GM12878 (cell line): ENCODE measurements around the gene TMEM86B. TPM values are rescaled to one million over a fixed set of nuclear protein-coding genes. Genes with fewer than 3 reads are reported as not detected.

Experiments
- ATAC-seq: fragments of 200-7000 bp; cut with Tn5 transposase; 3 replicates; pipeline ENCODE4 v1.9.1; 2020; ENCODE audit warnings: mild to moderate bottlenecking, moderate library complexity
- BruUV-seq: library from RNA; stranded (reverse); fragments of 400-500 nt; replicated peaks from 2 replicates; lab custom pipeline; 2021; lab: Mats Ljungman, UMichigan
- CTCF ChIA-PET: fragments of 300-600 bp; sonication (Branson Sonifier 250); formaldehyde crosslinking; extraction: SDS; loops from one replicate; lab custom pipeline; 2021; ENCODE audit warnings: inconsistent platforms; lab: Yijun Ruan, JAX
- POLR2A ChIA-PET: fragments of 350-600 bp; formaldehyde crosslinking; extraction: SDS; loops from one replicate; lab custom pipeline; 2021; ENCODE audit warnings: inconsistent platforms; lab: Charles Lee
- RAD21 ChIA-PET: fragments of 300-600 bp; sonication (Branson Sonifier 250); formaldehyde crosslinking; loops from one replicate; lab custom pipeline; 2023; ENCODE audit warnings: antibody characterized with exemption; ENCODE audit not compliant: unreplicated experiment; lab: Charles Lee
- SMC1A ChIA-PET: fragments of 300-600 bp; sonication (Branson Sonifier 250); formaldehyde crosslinking; loops from one replicate; lab custom pipeline; 2023; ENCODE audit not compliant: unreplicated experiment, uncharacterized antibody; lab: Charles Lee
- DNase-seq: peaks from one replicate; pipeline ENCODE4 v3.0.0-alpha.2; 2011; ENCODE audit warnings: low read depth, low spot score
- FAIRE-seq: peaks from 3 replicates; lab custom pipeline; 2011; peaks lifted over from hg19 to GRCh38; lab: Jason Lieb, UNC
- H2AFZ ChIP-seq: 2 replicates; pipeline ENCODE4 v1.6.0; 2011; ENCODE audit warnings: low read depth, low read length, control low read depth; ENCODE audit not compliant: control insufficient read depth
- H3K27ac ChIP-seq: 2 replicates; pipeline ENCODE4 v1.5.1; 2011; ENCODE audit warnings: control low read depth; ENCODE audit not compliant: control insufficient read depth, insufficient read depth
- H3K27me3 ChIP-seq, 2 experiments: replicated peaks in 1 of 2; 2 replicates each; pipeline versions ENCODE4 v1.6.0 to v1.6.1; 2011; ENCODE audit warnings: low read length in 1 of 2; ENCODE audit not compliant: control insufficient read depth in 2 of 2, insufficient read depth in 2 of 2
- H3K36me3 ChIP-seq, 2 experiments: 2 replicates each; pipeline ENCODE4 v1.5.1; 2011; ENCODE audit warnings: low read length in 1 of 2; ENCODE audit not compliant: control insufficient read depth in 2 of 2, insufficient read depth in 2 of 2
- H3K4me1 ChIP-seq: 2 replicates; pipeline ENCODE4 v1.6.1; 2011; ENCODE audit warnings: mild to moderate bottlenecking, low read length, moderate library complexity, mixed read lengths; ENCODE audit not compliant: control insufficient read depth, insufficient read depth
- H3K4me2 ChIP-seq: 2 replicates; pipeline ENCODE4 v1.6.0; 2011; ENCODE audit warnings: control low read depth; ENCODE audit not compliant: control insufficient read depth, insufficient read depth
- H3K4me3 ChIP-seq: fragments of 200-600 bp; sonication (generic); 2 replicates; pipeline ENCODE4 v1.5.1; 2016
- H3K79me2 ChIP-seq: 2 replicates; pipeline ENCODE4 v1.6.0; 2011; ENCODE audit warnings: low read length; ENCODE audit not compliant: control insufficient read depth, insufficient read depth
- H3K9ac ChIP-seq: 2 replicates; pipeline ENCODE4 v1.8.0; 2011; ENCODE audit warnings: low read length, control low read depth, mixed read lengths; ENCODE audit not compliant: control insufficient read depth, insufficient read depth
- H3K9me3 ChIP-seq: replicated peaks from 3 replicates; pipeline ENCODE4 v1.5.1; 2011; ENCODE audit warnings: mild to moderate bottlenecking, low read length; ENCODE audit not compliant: control insufficient read depth, insufficient read depth
- H4K20me1 ChIP-seq: 2 replicates; pipeline ENCODE4 v1.6.0; 2011; ENCODE audit not compliant: control insufficient read depth, insufficient read depth
- CREM ChIP-seq: IDR thresholded peaks from 2 replicates; pipeline ENCODE4 v1.6.1; 2014; ENCODE audit warnings: antibody characterized with exemption, low read depth
- E4F1 ChIP-seq: fragments of 450-650 bp; IDR thresholded peaks from 2 replicates; pipeline ENCODE4 v1.6.1; 2018; ENCODE audit warnings: borderline replicate concordance, mild to moderate bottlenecking; ENCODE audit not compliant: partially characterized antibody
- EGR1 ChIP-seq, 2 experiments: IDR thresholded peaks; 1 replicate in 1 of 2; 2 replicates in 1 of 2; pipeline ENCODE4 v1.6.1; 2011 to 2012; ENCODE audit warnings: low read depth in 2 of 2, low read length in 2 of 2, borderline replicate concordance in 1 of 2, mild to moderate bottlenecking in 1 of 2, moderate library complexity in 1 of 2
- EP300 ChIP-seq, 2 experiments: fragments of 150-350 bp in 1 of 2; IDR thresholded peaks; 2 replicates each; pipeline ENCODE4 v1.6.1; 2011 to 2012; ENCODE audit warnings: low read depth in 2 of 2, low read length in 2 of 2, borderline replicate concordance in 1 of 2, improper control_type of control experiment in 1 of 2, inconsistent platforms in 1 of 2; ENCODE audit not compliant: control insufficient read depth in 1 of 2
- MAX ChIP-seq: IDR thresholded peaks from 2 replicates; pipeline ENCODE4 v1.6.1; 2012; ENCODE audit warnings: low read depth, low read length, improper control_type of control experiment
- NBN ChIP-seq: fragments of 450-650 bp; IDR thresholded peaks from 2 replicates; pipeline ENCODE4 v1.6.1; 2016
- NFYA ChIP-seq: IDR thresholded peaks from 2 replicates; pipeline ENCODE4 v1.6.1; 2011; ENCODE audit warnings: low read depth, mild to moderate bottlenecking, low read length, improper control_type of control experiment, borderline replicate concordance
- SMARCA5 ChIP-seq: fragments of 450-650 bp; IDR thresholded peaks from 2 replicates; pipeline ENCODE4 v1.6.1; 2017; ENCODE audit warnings: mild to moderate bottlenecking
- TAF1 ChIP-seq: IDR thresholded peaks from 2 replicates; pipeline ENCODE4 v1.6.1; 2011; ENCODE audit warnings: mild to moderate bottlenecking, low read depth, low read length, borderline replicate concordance
- YY1 ChIP-seq: IDR thresholded peaks from 2 replicates; pipeline ENCODE4 v1.6.1; 2011; ENCODE audit warnings: low read depth, mild to moderate bottlenecking, low read length
- ZBTB4 ChIP-seq: fragments of 450-650 bp; formaldehyde crosslinking; IDR thresholded peaks from 2 replicates; pipeline ENCODE4 v1.4.0; 2022; ENCODE audit warnings: mild to moderate bottlenecking, moderate library complexity
- ZNF217 ChIP-seq: fragments of 450-650 bp; IDR thresholded peaks from 2 replicates; pipeline ENCODE4 v1.6.1; 2017; ENCODE audit warnings: antibody characterized with exemption, mild to moderate bottlenecking
- ZNF592 ChIP-seq: fragments of 450-650 bp; IDR thresholded peaks from 2 replicates; pipeline ENCODE4 v1.6.1; 2017; ENCODE audit warnings: mild to moderate bottlenecking, moderate library complexity
- ZSCAN29 ChIP-seq: fragments of 450-650 bp; IDR thresholded peaks from 2 replicates; pipeline ENCODE4 v1.6.1; 2017; ENCODE audit warnings: mild to moderate bottlenecking, moderate library complexity
- WGBS: methylation state at CpG from one replicate; pipeline ENCODE4 v1.1.6; 2016; ENCODE audit warnings: low lambda C conversion rate; ENCODE audit not compliant: insufficient replicate concordance, insufficient coverage; ENCODE audit errors: missing lambda C conversion rate; 5-methylcytosine and 5-hydroxymethylcytosine counted together
- in situ Hi-C: fragments of 300-500 bp; cut with MboI; formaldehyde crosslinking; loops from 9 replicates; pipeline ENCODE4 v1.14.3; 2018; ENCODE audit warnings: mixed read lengths
- intact Hi-C: fragments of 100-400 bp; cut with micrococcal nuclease; formaldehyde crosslinking; loops from one replicate; pipeline ENCODE4 v1.14.2; 2022; ENCODE audit not compliant: unreplicated experiment
- polyA plus RNA-seq, 11 experiments: library from polyadenylated mRNA; depleted of rRNA in 4 of 11; unstranded in 6 of 11; stranded (reverse) in 5 of 11; fragments of >200 nt; fragmentation: Nextera tagmentation in 4 of 11; fragmentation: Illumina TruSeq in 1 of 11; extraction: Ambion mirVana in 4 of 11; extraction: Trizol in 1 of 11; gene quantifications; 1 replicate in 1 of 11; 2 replicates in 10 of 11; pipeline versions ENCODE4 v1.2.1 to v1.2.3, GENCODE V29; 2011 to 2016; ENCODE audit warnings: inconsistent platforms in 2 of 11, missing spikeins in 2 of 11, low read depth in 1 of 11
- total RNA-seq, 4 experiments: library from RNA; depleted of rRNA in 3 of 4; stranded (reverse); fragments of >200 nt in 3 of 4; fragmentation: Illumina TruSeq in 1 of 4; extraction: Trizol in 1 of 4; gene quantifications; 2 replicates each; pipeline versions ENCODE4 v1.2.1 to v1.2.3, GENCODE V29; 2013 to 2021

Gene TMEM86B
- total and polyA plus RNA-seq, 10 of the 15 experiments (the other 5 are each of a cell fraction or from before 2014, with no cell fraction given): 0.26 to 10.6 (median 1.8) TPM

GRCh38 chr19:55193481-55193880 is 35.1 kb downstream of the TMEM86B start:
- Histone ChIP-seq H3K9ac (no peak overlapping the region), H3K36me3 (no peaks in the 10 kb centered on the region), H2AFZ (no peak overlapping the region), H3K4me1 (no peaks in the 10 kb centered on the region), H3K4me3 (no peak overlapping the region), H3K79me2 (no peaks in the 10 kb centered on the region), H3K9me3 (no peaks in the 10 kb centered on the region), H3K27ac (no peak overlapping the region), H3K27me3 (no peaks in the 10 kb centered on the region), H4K20me1 (no peaks in the 10 kb centered on the region), H3K4me2 (no peak overlapping the region)
- FAIRE-seq: no peak
- ChIA-PET CTCF (interaction anchor here (0.8 kb wide), 1 partner anchor 312 kb away, joined by 6 read pairs; no protein-coding TSS in a partner anchor), SMC1A (no interaction called here), RAD21 (no interaction called here), POLR2A (no interaction called here)
- no TSS peak for BruUV-seq
- no peak for ATAC-seq
- intact Hi-C loops (no loop called here), in situ Hi-C loops (no loop called here)
- WGBS: 32% methylated on average over 12 of the region's 12 CpGs
- no peak for DNase-seq
- TF ChIP-seq E4F1: no peak
- no peak for TF ChIP-seq EP300 (IDR thresholded peaks at IDR 0.05; ENCODE audit: borderline replicate concordance in 1 of 2, control insufficient read depth in 1 of 2, low read depth in 2 of 2, low read length in 2 of 2)
- no peak for TF ChIP-seq ZSCAN29
- no peak for TF ChIP-seq EGR1 (IDR thresholded peaks at IDR 0.05; ENCODE audit: borderline replicate concordance in 1 of 2, low read depth in 2 of 2, low read length in 2 of 2)
- TF ChIP-seq ZBTB4: no peak
- no peak for TF ChIP-seq ZNF217
- TF ChIP-seq YY1: no peak
- TF ChIP-seq TAF1: no peak
- TF ChIP-seq MAX: no peak
- no peak for TF ChIP-seq NFYA
- TF ChIP-seq NBN: no peak
- no peak for TF ChIP-seq ZNF592
- no peak for TF ChIP-seq SMARCA5
- TF ChIP-seq CREM: no peak
